Lower lobe of right lung (tissue), 2 donors: Measurements from ENCODE around the gene NDC1. TPM values are rescaled to one million over a fixed set of nuclear protein-coding genes. Genes with fewer than 3 reads are reported as not detected.
"Not testable (repeated sequence)": the region's sequence is repeated elsewhere in the genome, so short reads cannot be mapped to it uniquely, and the experiment has no call there.

Experiments used
- ATAC-seq, 2 donors: fragments of 200-7000 bp; cut with Tn5 transposase; one replicate each; pipeline ENCODE4 v1.9.1; 2020 to 2022; ENCODE audit warnings: mild to moderate bottlenecking in 2 of 2, moderate library complexity in 2 of 2
- DNase-seq: peaks from one replicate; pipeline ENCODE4 v3.0.0-alpha.2; 2020
- H3K27ac ChIP-seq: fragments of 200-600 bp; one replicate; pipeline ENCODE4 v1.8.0; 2022
- H3K27me3 ChIP-seq: fragments of 200-600 bp; one replicate; pipeline ENCODE4 v1.8.0; 2022; ENCODE audit warnings: low read depth
- H3K36me3 ChIP-seq: fragments of 200-600 bp; one replicate; pipeline ENCODE4 v1.8.0; 2022; ENCODE audit warnings: mild to moderate bottlenecking
- H3K4me1 ChIP-seq: fragments of 200-600 bp; one replicate; pipeline ENCODE4 v1.8.0; 2022
- H3K4me3 ChIP-seq: fragments of 200-600 bp; one replicate; pipeline ENCODE4 v1.8.0; 2022; ENCODE audit warnings: mild to moderate bottlenecking
- H3K9me3 ChIP-seq: fragments of 200-600 bp; one replicate; pipeline ENCODE4 v1.8.0; 2022
- intact Hi-C: fragments of 100-400 bp; cut with DNase I; formaldehyde crosslinking; loops from one replicate; pipeline ENCODE4 v1.11.0; 2022
- total RNA-seq: library from RNA; stranded (reverse); fragmentation: NEBNext Ultra II Directional; extraction: Animal tissue kit (Norgen Biotek cat#: 25700); gene quantifications from one replicate; pipeline ENCODE4 v1.2.1, GENCODE V29; 2021
- TF ChIP-seq, protein P1 (sequence below): fragments of 200-600 bp; IDR thresholded peaks from one replicate; pipeline ENCODE4 v1.8.0; 2022; ENCODE audit warnings: antibody characterized with exemption, mild to moderate bottlenecking
- donor health status: DM: no; HTN: yes; CAD: no; lungs with severe emphysema.

The NDC1 gene
- total RNA-seq, 1 donor from 2014 or later = 9.9 TPM

DNA sequence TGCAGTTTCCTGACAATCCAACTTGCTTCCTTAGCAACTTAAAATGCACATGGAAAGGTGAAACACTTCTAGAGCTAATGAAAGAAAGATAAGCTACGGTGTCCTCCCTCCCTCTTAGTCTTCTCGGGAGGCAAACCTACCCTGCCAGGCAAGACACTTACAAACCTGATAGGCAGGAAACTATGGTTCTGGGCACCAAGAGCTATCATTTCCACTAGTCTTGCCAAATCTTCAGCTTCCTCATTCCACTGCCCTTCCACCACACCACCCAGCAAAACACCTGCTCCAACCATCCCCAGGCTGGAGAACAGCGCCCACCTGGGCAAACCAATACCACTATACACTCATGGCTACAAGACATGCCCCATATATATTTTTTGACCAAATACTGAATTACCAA lies 15.2 kb downstream of the NDC1 start:
- Histone ChIP-seq H3K9me3 (no peaks in the 10 kb centered on the region), H3K4me3 (no peak overlapping the region), H3K27ac (no peak overlapping the region), H3K4me1 (no peaks in the 10 kb centered on the region), H3K27me3 (no peaks in the 10 kb centered on the region), H3K36me3 (peaks cover 44% of the 10 kb centered on the region)
- TF ChIP-seq, protein P1, sequence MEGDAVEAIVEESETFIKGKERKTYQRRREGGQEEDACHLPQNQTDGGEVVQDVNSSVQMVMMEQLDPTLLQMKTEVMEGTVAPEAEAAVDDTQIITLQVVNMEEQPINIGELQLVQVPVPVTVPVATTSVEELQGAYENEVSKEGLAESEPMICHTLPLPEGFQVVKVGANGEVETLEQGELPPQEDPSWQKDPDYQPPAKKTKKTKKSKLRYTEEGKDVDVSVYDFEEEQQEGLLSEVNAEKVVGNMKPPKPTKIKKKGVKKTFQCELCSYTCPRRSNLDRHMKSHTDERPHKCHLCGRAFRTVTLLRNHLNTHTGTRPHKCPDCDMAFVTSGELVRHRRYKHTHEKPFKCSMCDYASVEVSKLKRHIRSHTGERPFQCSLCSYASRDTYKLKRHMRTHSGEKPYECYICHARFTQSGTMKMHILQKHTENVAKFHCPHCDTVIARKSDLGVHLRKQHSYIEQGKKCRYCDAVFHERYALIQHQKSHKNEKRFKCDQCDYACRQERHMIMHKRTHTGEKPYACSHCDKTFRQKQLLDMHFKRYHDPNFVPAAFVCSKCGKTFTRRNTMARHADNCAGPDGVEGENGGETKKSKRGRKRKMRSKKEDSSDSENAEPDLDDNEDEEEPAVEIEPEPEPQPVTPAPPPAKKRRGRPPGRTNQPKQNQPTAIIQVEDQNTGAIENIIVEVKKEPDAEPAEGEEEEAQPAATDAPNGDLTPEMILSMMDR = no peak
- ATAC-seq (no peak), DNase-seq (no peak)
- intact Hi-C loops = no loop called here

DNA sequence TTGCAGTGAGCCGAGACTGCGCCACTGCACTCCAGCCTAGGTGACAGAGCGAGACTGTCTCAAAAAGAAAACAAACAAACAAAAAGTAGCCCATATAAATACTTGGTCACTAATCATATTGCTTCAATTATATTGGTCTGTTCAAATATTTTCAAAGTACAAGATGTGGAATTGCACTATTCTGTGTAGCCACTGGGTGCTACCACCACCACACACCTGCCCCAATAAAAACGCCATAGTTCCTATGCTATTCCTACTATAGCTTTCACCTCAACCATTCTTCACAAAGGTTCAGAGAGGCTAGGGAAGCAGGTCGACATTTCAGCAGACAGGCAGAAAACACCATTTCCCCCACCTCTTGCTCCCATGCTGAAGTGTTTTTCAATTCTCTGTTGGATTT lies 16.7 kb downstream of the NDC1 start:
- peaks cover 52% of the 10 kb centered on the region for H3K36me3 ChIP-seq
- TF ChIP-seq, protein P1 = no peak
- H3K4me1 ChIP-seq = no peaks in the 10 kb centered on the region
- ATAC-seq (no peak), DNase-seq (no peak)
- intact Hi-C loops = no loop called here
- H3K4me3 ChIP-seq = no peak overlapping the region
- no peaks in the 10 kb centered on the region for H3K27me3 ChIP-seq
- no peaks in the 10 kb centered on the region for H3K9me3 ChIP-seq
- H3K27ac ChIP-seq = no peak overlapping the region

DNA sequence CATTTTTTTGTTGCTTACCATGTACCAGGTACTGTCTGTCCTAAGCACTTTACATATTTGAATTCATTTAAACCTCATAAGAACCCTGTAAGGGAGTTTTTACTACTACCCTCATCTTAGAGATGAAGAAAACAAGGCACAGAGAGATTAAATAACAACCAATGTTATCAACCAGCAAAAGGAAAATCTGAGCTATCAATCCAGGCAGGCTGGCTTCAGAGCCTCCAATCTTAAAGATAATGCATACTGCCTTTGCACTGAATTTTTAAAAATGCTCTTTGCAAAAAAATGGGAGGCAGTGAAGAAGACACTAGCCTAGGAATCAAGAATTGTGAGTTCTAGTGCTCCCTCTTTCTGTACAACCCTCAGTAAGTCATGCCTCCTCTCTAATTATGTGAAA lies 18.7 kb downstream of the NDC1 start:
- ATAC-seq (no peak), DNase-seq (no peak)
- H3K4me3 ChIP-seq = no peak overlapping the region
- H3K36me3 ChIP-seq = peaks cover 34% of the 10 kb centered on the region
- TF ChIP-seq, protein P1 = no peak
- no peaks in the 10 kb centered on the region for H3K27me3 ChIP-seq
- intact Hi-C loops = no loop called here
- H3K27ac ChIP-seq = no peak overlapping the region
- H3K4me1 ChIP-seq = no peaks in the 10 kb centered on the region
- no peaks in the 10 kb centered on the region for H3K9me3 ChIP-seq

DNA sequence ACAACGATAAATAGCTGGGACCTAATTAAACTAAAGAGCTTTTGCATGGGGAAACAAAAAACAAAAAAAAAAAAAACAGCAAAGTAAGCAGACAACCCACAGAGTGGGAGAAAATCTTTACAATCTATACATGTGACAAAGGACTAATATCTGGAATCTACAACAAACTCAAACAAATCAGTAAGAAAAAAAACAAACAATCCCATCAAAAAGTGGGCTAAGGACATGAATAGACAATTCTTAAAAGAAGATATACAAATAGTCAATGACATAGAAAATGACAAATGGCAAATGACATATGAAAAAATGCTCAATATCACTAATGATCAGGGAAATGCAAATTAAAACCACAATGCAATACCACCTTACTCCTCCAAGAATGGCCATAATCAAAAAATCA lies 21.5 kb downstream of the NDC1 start:
- H3K4me3 ChIP-seq, H3K27ac ChIP-seq, DNase-seq, intact Hi-C loops, H3K4me1 ChIP-seq, ATAC-seq, H3K27me3 ChIP-seq, H3K9me3 ChIP-seq: not testable (repeated sequence)
- H3K36me3 ChIP-seq = peaks cover 22% of the 10 kb centered on the region

DNA sequence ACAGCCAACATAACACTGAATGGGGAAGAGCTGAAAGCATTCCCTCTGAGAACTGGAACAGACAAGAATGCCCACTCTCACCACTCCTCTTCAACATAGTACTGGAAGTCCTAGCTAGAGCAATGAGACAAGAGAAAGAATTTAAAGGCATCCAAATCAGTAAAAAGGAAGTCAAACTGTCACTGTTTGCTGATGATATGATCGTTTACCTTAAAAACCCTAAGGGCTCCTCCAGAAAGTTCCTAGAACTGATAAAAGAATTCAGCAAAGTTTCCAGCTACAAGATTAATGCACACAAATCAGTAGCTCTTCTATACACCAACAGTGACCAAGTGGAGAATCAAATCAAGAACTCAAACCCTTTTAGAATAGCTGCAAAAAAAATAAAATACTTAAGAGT lies 22.6 kb downstream of the NDC1 start:
- H3K9me3 ChIP-seq, intact Hi-C loops, H3K27ac ChIP-seq, H3K27me3 ChIP-seq, DNase-seq, ATAC-seq, H3K4me3 ChIP-seq, H3K4me1 ChIP-seq: not testable (repeated sequence)
- H3K36me3 ChIP-seq = peaks cover 27% of the 10 kb centered on the region

DNA sequence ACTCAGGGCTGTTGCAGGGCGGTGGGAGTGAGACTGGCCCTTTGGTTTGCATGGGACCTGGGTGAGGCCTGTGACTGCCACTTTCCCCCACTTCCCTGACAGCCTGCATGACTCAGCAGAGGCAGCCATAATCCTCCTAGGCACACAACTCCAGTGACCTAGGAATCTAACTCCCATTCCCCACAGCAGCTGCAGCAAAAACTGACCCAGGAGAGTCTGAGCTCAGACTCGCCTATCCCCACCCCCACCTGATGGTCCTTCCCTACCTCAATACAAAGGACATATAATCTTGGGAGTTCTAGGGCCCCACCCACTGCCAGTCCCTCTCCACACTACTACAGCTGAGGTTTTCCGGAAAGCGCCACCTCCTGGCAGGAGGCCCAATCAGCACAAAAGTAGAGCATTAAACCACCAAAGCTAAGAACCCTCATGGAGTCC lies 26.7 kb downstream of the NDC1 start:
- intact Hi-C loops = no loop called here
- no peak overlapping the region for H3K27ac ChIP-seq
- no peaks in the 10 kb centered on the region for H3K9me3 ChIP-seq
- no peaks in the 10 kb centered on the region for H3K27me3 ChIP-seq
- TF ChIP-seq, protein P1 = no peak
- no peaks in the 10 kb centered on the region for H3K4me1 ChIP-seq
- H3K36me3 ChIP-seq = peaks cover 21% of the 10 kb centered on the region
- no peak overlapping the region for H3K4me3 ChIP-seq
- no peak for DNase-seq
- no peak for ATAC-seq

DNA sequence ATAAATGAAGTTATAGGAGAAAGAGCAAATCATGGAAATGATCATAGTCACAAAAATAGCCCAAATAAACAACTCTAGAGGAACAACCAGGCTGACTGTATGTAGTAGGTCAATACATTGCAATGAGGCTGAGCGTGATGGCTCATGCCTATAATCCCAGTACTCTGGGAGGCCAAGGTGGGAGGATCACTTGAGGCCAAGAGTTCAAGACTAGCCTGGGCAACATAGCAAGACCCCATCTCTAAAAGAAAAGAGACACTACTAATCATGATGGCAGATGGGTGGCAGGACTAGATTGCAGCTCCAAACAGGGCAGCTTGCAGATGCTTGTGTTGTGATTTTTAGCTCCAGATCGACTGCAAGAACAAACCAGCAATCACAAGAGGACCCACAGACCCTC lies 27.6 kb downstream of the NDC1 start:
- ATAC-seq = no peak
- H3K9me3 ChIP-seq = no peaks in the 10 kb centered on the region
- H3K4me3 ChIP-seq = no peak overlapping the region
- no peaks in the 10 kb centered on the region for H3K4me1 ChIP-seq
- H3K27me3 ChIP-seq = no peaks in the 10 kb centered on the region
- H3K27ac ChIP-seq = no peak overlapping the region
- intact Hi-C loops = no loop called here
- peaks cover 26% of the 10 kb centered on the region for H3K36me3 ChIP-seq
- TF ChIP-seq, protein P1 = no peak
- no peak for DNase-seq
